H9 (cell line): ENCODE data around the gene MYOF. TPM values are rescaled to one million over a fixed set of nuclear protein-coding genes. Genes with fewer than 3 reads are reported as not detected.

ENCODE experiments used
- DNase-seq: peaks from one replicate; pipeline ENCODE4 v3.0.0-alpha.2; 2017
- H2AFZ ChIP-seq: one replicate; pipeline ENCODE4 v1.6.1; 2013; ENCODE audit warnings: mild to moderate bottlenecking, low read length, control low read depth, moderate library complexity
- H2AK5ac ChIP-seq: 2 replicates; pipeline ENCODE4 v1.6.1; 2013; ENCODE audit warnings: low read length, control low read depth, mixed read lengths; ENCODE audit not compliant: insufficient read length
- H2BK120ac ChIP-seq: one replicate; pipeline ENCODE4 v1.6.1; 2013; ENCODE audit warnings: low read depth, mild to moderate bottlenecking, low read length, control low read depth, inconsistent platforms; ENCODE audit not compliant: poor library complexity, severe bottlenecking
- H2BK12ac ChIP-seq: 2 replicates; pipeline ENCODE4 v1.6.1; 2013; ENCODE audit warnings: low read length, control low read depth, mixed read lengths, low read depth; ENCODE audit not compliant: insufficient read length
- H2BK15ac ChIP-seq: 2 replicates; pipeline ENCODE4 v1.6.1; 2013; ENCODE audit warnings: low read depth, low read length, control low read depth
- H2BK20ac ChIP-seq: one replicate; pipeline ENCODE4 v1.6.1; 2013; ENCODE audit warnings: low read depth, mild to moderate bottlenecking, low read length, control low read depth, inconsistent platforms; ENCODE audit not compliant: poor library complexity, severe bottlenecking
- H2BK5ac ChIP-seq: 2 replicates; pipeline ENCODE4 v1.6.1; 2013; ENCODE audit warnings: low read length, control low read depth, mixed read lengths; ENCODE audit not compliant: insufficient read length
- H3K14ac ChIP-seq: 2 replicates; pipeline ENCODE4 v1.6.1; 2013; ENCODE audit warnings: low read length, control low read depth; ENCODE audit not compliant: insufficient read depth
- H3K18ac ChIP-seq: 2 replicates; pipeline ENCODE4 v1.6.1; 2013; ENCODE audit warnings: low read depth, mild to moderate bottlenecking, mixed read lengths, low read length, control low read depth; ENCODE audit not compliant: insufficient read length
- H3K23ac ChIP-seq: 2 replicates; pipeline ENCODE4 v1.6.1; 2013; ENCODE audit warnings: low read length, control low read depth, mixed read lengths, low read depth; ENCODE audit not compliant: insufficient read length
- H3K23me2 ChIP-seq: 2 replicates; pipeline ENCODE4 v1.6.1; 2013; ENCODE audit warnings: low read depth, mild to moderate bottlenecking, mixed read lengths, low read length, control low read depth; ENCODE audit not compliant: insufficient read length, poor library complexity, severe bottlenecking
- H3K27ac ChIP-seq: 2 replicates; pipeline ENCODE4 v1.5.1; 2013; ENCODE audit warnings: low read length, control low read depth, mixed read lengths, low read depth; ENCODE audit not compliant: insufficient read length
- H3K27me3 ChIP-seq: 2 replicates; pipeline ENCODE4 v1.6.1; 2013; ENCODE audit warnings: low read length, control low read depth, inconsistent platforms; ENCODE audit not compliant: insufficient read depth
- H3K4ac ChIP-seq: 2 replicates; pipeline ENCODE4 v1.6.1; 2013; ENCODE audit warnings: low read depth, mild to moderate bottlenecking, control low read depth, inconsistent platforms, low read length, moderate library complexity
- H3K4me1 ChIP-seq: 2 replicates; pipeline ENCODE4 v1.6.1; 2013; ENCODE audit warnings: low read length, control low read depth, inconsistent platforms; ENCODE audit not compliant: insufficient read depth
- H3K4me2 ChIP-seq: 2 replicates; pipeline ENCODE4 v1.6.1; 2013; ENCODE audit warnings: low read length, control low read depth, mixed read lengths; ENCODE audit not compliant: insufficient read length, insufficient read depth
- H3K56ac ChIP-seq: 2 replicates; pipeline ENCODE4 v1.6.1; 2013; ENCODE audit warnings: low read depth, mild to moderate bottlenecking, mixed read lengths, low read length, control low read depth; ENCODE audit not compliant: insufficient read length
- H3K79me1 ChIP-seq: 2 replicates; pipeline ENCODE4 v1.6.1; 2013; ENCODE audit warnings: low read depth, mild to moderate bottlenecking, moderate library complexity, low read length, control low read depth, inconsistent platforms; ENCODE audit not compliant: insufficient read depth, poor library complexity, severe bottlenecking
- H3K79me2 ChIP-seq: 2 replicates; pipeline ENCODE4 v1.6.1; 2013; ENCODE audit warnings: low read length, control low read depth, inconsistent platforms; ENCODE audit not compliant: insufficient read depth
- H3K9ac ChIP-seq: 2 replicates; pipeline ENCODE4 v1.6.1; 2013; ENCODE audit warnings: low read length, control low read depth, mixed read lengths; ENCODE audit not compliant: insufficient read length; ENCODE audit errors: extremely low read depth
- H3K9me3 ChIP-seq: one replicate; pipeline ENCODE4 v1.6.1; 2013; ENCODE audit warnings: low read depth, low read length, inconsistent platforms; ENCODE audit not compliant: control insufficient read depth
- H3T11ph ChIP-seq: one replicate; pipeline ENCODE4 v1.6.1; 2013; ENCODE audit warnings: mild to moderate bottlenecking, low read length, control low read depth, inconsistent platforms
- H4K20me1 ChIP-seq: one replicate; pipeline ENCODE4 v1.6.1; 2013; ENCODE audit not compliant: control insufficient read depth, insufficient read length, insufficient read depth
- H4K5ac ChIP-seq: 2 replicates; pipeline ENCODE4 v1.6.1; 2013; ENCODE audit warnings: low read depth, mild to moderate bottlenecking, mixed read lengths, low read length, control low read depth; ENCODE audit not compliant: insufficient read length
- H4K8ac ChIP-seq: replicated peaks from 2 replicates; pipeline ENCODE4 v1.6.1; 2013; ENCODE audit warnings: low read length, control low read depth, mixed read lengths, low read depth; ENCODE audit not compliant: insufficient read length
- H4K91ac ChIP-seq: 2 replicates; pipeline ENCODE4 v1.6.1; 2013; ENCODE audit warnings: low read depth, mild to moderate bottlenecking, moderate library complexity, mixed read lengths, low read length, control low read depth; ENCODE audit not compliant: insufficient read length
- H3K27ac Mint-ChIP-seq, 3 experiments: 2 replicates in 2 of 3; 3 replicates in 1 of 3; pipeline ENCODE4 v1.8.0; 2020 to 2021; ENCODE audit warnings: mixed read lengths in 3 of 3, mild to moderate bottlenecking in 1 of 3, moderate library complexity in 1 of 3
- H3K27me3 Mint-ChIP-seq: 2 replicates; pipeline ENCODE4 v1.8.0; 2021; ENCODE audit warnings: low read depth, mild to moderate bottlenecking, moderate library complexity, mixed read lengths
- H3K36me3 Mint-ChIP-seq, 3 experiments: 2 replicates in 2 of 3; 3 replicates in 1 of 3; pipeline ENCODE4 v1.8.0; 2020 to 2021; ENCODE audit warnings: low read depth in 3 of 3, mixed read lengths in 3 of 3; ENCODE audit not compliant: insufficient read depth in 1 of 3
- H3K4me1 Mint-ChIP-seq, 2 experiments: 2 replicates each; pipeline ENCODE4 v1.8.0; 2020; ENCODE audit warnings: mixed read lengths in 2 of 2
- H3K4me3 Mint-ChIP-seq, 2 experiments: 2 replicates in 1 of 2; 3 replicates in 1 of 2; pipeline ENCODE4 v1.8.0; 2020 to 2021; ENCODE audit warnings: mild to moderate bottlenecking in 2 of 2, mixed read lengths in 2 of 2, moderate library complexity in 1 of 2
- H3K9me3 Mint-ChIP-seq, 2 experiments: 2 replicates in 1 of 2; 3 replicates in 1 of 2; pipeline ENCODE4 v1.8.0; 2020; ENCODE audit warnings: mild to moderate bottlenecking in 2 of 2, mixed read lengths in 2 of 2, moderate library complexity in 1 of 2
- WGBS: extraction: QIAGEN DNeasy Blood & Tissue Kit; methylation state at CpG from one replicate; pipeline ENCODE4 v1.1.7; 2013; ENCODE audit warnings: missing lambda C conversion rate, low lambda C conversion rate, mixed read lengths; ENCODE audit not compliant: insufficient read length; ENCODE audit errors: extremely low coverage; 5-methylcytosine and 5-hydroxymethylcytosine counted together
- total RNA-seq: library from RNA; stranded (reverse); gene quantifications from 2 replicates; pipeline ENCODE4 v1.2.1, GENCODE V29; 2021
- TF ChIP-seq, protein P1 (sequence below): fragments of 200-600 bp; sonication (generic); conservative IDR thresholded peaks from 3 replicates; pipeline ENCODE4 v1.8.0; 2021; ENCODE audit warnings: antibody characterized with exemption, mild to moderate bottlenecking

Gene MYOF
- total RNA-seq, 1 experiment from 2014 or later, result 2.8 TPM

DNA sequence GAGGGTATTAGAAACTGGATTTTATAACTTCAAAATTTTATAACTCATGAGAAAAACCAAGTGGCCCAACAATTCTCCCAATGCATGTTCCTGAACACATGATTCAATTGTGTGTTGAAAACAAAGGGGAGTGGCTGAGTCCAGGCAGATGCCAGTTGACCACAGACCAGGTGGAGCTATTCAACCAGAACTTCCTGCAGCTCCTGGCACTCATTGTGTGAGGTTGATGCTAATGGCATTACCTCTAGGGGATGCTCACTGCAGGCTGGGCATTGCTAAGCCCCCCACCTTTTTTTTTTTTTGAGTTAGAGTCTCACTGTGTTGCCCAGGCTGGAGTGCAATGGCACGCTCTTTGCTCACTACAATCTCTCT, 20.3 kb downstream of the MYOF start:
- H3K23ac ChIP-seq, result no peak overlapping the region
- H3K18ac ChIP-seq, result no peak overlapping the region
- H3K4ac ChIP-seq, result no peak overlapping the region
- no peak overlapping the region for H3K56ac ChIP-seq
- H2AK5ac ChIP-seq, result no peak overlapping the region
- no peaks in the 10 kb centered on the region for H3K27me3 Mint-ChIP-seq
- no peak overlapping the region for H3K27ac Mint-ChIP-seq
- no peak overlapping the region for H3K9ac ChIP-seq
- H2BK20ac ChIP-seq, result no peak overlapping the region
- H3K79me1 ChIP-seq, result no peaks in the 10 kb centered on the region
- no peaks in the 10 kb centered on the region for H3K9me3 ChIP-seq
- no peak for DNase-seq
- WGBS, result no CpG with 5 or more reads among the region's 1 CpG
- H4K91ac ChIP-seq, result no peak overlapping the region
- no peak overlapping the region for H3K27ac ChIP-seq
- H3K23me2 ChIP-seq, result no peaks in the 10 kb centered on the region
- H3K4me1 ChIP-seq, result peaks cover 2% of the 10 kb centered on the region
- H2BK12ac ChIP-seq, result no peak overlapping the region
- H3K4me3 Mint-ChIP-seq, result no peak overlapping the region
- TF ChIP-seq, protein P1, sequence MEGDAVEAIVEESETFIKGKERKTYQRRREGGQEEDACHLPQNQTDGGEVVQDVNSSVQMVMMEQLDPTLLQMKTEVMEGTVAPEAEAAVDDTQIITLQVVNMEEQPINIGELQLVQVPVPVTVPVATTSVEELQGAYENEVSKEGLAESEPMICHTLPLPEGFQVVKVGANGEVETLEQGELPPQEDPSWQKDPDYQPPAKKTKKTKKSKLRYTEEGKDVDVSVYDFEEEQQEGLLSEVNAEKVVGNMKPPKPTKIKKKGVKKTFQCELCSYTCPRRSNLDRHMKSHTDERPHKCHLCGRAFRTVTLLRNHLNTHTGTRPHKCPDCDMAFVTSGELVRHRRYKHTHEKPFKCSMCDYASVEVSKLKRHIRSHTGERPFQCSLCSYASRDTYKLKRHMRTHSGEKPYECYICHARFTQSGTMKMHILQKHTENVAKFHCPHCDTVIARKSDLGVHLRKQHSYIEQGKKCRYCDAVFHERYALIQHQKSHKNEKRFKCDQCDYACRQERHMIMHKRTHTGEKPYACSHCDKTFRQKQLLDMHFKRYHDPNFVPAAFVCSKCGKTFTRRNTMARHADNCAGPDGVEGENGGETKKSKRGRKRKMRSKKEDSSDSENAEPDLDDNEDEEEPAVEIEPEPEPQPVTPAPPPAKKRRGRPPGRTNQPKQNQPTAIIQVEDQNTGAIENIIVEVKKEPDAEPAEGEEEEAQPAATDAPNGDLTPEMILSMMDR, result no peak
- H3K9me3 Mint-ChIP-seq, result no peaks in the 10 kb centered on the region; a peak in 1 of 5 replicates
- no peaks in the 10 kb centered on the region for H4K20me1 ChIP-seq
- H3K14ac ChIP-seq, result no peak overlapping the region
- no peak overlapping the region for H4K5ac ChIP-seq
- no peak overlapping the region for H4K8ac ChIP-seq
- no peaks in the 10 kb centered on the region for H3K27me3 ChIP-seq
- no peak overlapping the region for H3T11ph ChIP-seq
- no peak overlapping the region for H2AFZ ChIP-seq
- no peaks in the 10 kb centered on the region for H3K79me2 ChIP-seq
- H2BK15ac ChIP-seq, result no peak overlapping the region
- no peak overlapping the region for H2BK120ac ChIP-seq
- no peak overlapping the region for H3K4me2 ChIP-seq
- no peak overlapping the region for H2BK5ac ChIP-seq
- no peaks in the 10 kb centered on the region for H3K36me3 Mint-ChIP-seq
- peaks cover 18 to 19% of the 10 kb centered on the region in 2 experiments for H3K4me1 Mint-ChIP-seq
